Activated gamma-delta T cell treated with anti-CD3 and anti-CD28 coated beads, Interleukin-2, amount 50 U/mL, for 16 hours (primary cell): ENCODE data around the gene ALG3.
A peak's percentile ranks its signal among the peaks of the same experiment; 100 is the strongest.
"Not testable (repeated sequence)": the region's sequence is repeated elsewhere in the genome, so short reads cannot be mapped to it uniquely, and the experiment has no call there.

Experiments used
- DNase-seq: peaks from one replicate; pipeline ENCODE4 v3.0.0-alpha.2; 2020; ENCODE audit warnings: low read depth

The ALG3 gene

DNA sequence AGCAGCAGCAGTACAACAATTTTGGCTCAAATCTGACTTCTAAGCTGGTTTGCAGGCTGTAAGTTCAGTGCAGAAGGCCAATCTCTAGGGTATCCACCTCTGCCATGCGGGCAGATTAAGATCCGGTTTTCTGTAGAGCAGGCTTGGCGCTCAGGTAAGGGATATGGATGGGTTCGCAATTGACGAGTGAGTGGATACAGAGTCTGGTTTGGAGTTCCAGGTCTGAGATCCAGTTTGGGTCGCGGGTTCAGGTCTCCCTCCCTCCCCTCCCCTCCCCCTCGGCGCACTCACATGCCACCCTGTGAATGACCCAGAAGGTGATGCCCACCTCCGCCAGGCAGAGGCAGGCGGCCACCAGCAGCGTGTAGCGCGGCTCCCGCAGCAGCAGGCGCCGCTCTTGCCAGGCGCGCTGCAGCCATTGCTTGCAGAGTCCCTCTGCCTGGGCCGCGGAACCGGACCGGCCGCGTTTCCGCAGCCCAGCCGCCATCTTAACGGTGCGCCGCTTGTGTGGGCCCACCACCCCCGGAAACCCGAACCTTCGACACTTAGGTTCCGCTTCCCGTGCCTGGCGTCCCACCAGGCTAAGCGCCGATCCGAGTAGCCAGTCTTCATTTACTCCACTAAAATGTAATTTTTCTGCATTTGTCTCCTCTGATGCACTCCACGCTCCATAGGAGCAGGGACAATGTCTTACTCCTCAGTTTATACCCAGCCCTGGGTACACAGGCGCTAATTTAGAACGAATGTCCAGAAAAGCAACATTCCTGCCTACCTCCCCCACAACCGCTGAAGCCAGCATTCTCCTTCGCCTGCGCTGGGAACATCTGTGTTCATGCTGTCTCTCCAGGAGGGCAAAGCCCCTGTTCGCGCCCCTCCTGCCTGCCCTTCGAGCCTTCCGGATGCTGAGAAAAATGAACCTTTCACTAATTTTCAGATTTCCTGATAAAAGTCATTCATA, at the start of gene ALG3:
ALG3 (minus strand) TSS at position 509 of the 958 bp plus-strand sequence; CDS start at position 487, 22 bp downstream.
- DNase-seq: peak; percentile 84

DNA sequence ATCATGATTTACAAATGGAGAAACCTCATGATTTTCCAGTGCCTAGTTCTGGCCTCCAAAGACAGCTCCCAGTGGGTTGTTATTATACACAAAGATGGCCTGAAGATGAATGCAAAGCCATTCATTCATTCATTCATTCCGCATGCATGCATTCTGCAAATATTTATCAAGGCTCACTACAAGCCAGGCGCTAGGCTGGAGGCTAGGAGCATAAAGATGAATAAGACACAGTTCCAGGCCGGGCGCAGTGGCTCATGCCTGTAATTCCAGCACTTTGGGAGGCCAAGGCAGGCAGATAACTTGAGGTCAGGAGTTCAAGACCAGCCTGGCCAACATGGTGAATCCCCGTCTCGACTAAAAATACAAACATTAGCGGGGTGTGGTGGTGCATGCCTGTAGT, 47.9 kb upstream of the ALG3 start:
- DNase-seq: no peak

DNA sequence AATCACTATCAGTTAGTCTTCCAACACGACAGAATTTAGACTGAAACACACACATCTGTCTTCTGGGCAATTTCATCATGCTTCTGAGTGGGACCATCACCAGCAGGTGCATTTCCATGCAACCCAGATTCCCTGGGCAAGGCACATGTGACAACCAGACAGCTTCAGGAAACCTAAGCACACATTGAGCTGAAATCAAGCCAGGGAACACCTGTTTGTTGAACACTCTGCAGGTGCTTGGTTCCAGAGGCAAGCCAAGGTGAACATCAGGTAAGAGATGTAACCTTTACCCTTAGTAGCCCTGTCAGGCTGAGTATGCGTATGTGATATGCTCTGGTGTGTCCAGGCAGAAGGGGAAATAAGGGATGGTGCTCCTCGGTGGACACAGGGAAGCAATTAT, 47.0 kb upstream of the ALG3 start:
- DNase-seq: no peak

DNA sequence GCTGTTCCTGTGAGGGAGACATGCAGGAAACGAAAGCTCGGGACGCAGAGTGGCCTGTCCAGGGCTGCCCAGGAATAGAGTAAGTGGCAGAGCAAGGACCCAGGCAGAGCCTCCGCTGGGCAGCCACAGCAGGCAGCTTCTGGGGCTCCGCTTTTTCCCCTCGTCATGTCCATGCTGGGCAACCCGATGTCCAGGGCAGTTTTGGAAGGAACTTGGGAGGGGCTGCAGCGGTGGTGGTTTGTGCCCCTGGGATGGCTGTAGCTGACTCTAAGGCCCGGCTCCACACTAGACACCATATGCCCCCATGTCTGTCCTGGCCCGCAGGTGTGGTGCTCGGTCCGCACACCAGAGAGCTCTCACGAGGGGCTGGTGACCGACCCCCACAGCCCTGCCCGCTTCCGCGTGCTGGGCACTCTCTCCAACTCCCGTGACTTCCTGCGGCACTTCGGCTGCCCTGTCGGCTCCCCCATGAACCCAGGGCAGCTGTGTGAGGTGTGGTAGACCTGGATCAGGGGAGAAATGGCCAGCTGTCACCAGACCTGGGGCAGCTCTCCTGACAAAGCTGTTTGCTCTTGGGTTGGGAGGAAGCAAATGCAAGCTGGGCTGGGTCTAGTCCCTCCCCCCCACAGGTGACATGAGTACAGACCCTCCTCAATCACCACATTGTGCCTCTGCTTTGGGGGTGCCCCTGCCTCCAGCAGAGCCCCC, 43.1 kb upstream of the ALG3 start:
- no peak for DNase-seq

DNA sequence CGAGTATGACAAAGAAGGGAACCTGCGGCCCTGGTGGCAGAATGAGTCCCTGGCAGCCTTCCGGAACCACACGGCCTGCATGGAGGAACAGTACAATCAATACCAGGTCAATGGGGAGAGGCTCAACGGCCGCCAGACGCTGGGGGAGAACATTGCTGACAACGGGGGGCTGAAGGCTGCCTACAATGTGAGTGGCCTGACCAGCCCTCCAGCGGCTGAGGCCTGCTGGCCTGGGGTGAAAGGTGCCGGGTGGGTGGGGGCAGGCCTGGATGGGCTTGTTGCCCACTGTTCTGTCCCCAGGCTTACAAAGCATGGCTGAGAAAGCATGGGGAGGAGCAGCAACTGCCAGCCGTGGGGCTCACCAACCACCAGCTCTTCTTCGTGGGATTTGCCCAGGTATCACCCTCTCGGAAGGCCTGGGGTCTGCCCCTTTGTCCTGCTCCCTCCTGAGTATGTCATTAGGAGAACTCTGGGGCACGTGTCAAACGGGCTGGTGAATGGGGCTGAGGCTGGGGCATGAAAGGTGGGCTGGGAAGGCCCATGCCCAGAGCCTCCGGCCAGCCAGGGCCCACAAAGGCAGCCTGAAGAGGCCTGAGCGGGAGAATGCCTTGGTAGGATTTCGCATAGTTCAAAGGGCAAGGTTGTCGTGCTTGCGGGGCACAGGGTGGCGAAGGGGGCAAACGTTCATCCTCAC, 42.4 kb upstream of the ALG3 start:
- DNase-seq: no peak

DNA sequence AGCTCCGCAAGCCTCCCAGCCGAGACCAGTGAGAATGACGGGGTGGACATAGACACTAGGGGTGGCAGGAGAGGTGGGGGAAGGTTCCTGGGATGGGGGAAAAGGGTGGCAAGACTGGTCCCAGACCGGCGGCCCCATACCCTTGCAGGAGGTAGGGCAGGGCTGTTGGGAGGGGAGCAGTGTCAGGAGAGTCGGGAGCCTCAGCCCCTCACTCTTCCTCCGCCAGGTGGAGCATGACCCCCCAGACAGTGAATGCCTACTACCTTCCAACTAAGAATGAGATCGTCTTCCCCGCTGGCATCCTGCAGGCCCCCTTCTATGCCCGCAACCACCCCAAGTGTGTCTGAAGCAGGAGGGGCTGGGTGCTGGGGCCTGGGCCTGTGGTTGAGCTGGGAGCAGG, 41.6 kb upstream of the ALG3 start:
- DNase-seq: no peak

DNA sequence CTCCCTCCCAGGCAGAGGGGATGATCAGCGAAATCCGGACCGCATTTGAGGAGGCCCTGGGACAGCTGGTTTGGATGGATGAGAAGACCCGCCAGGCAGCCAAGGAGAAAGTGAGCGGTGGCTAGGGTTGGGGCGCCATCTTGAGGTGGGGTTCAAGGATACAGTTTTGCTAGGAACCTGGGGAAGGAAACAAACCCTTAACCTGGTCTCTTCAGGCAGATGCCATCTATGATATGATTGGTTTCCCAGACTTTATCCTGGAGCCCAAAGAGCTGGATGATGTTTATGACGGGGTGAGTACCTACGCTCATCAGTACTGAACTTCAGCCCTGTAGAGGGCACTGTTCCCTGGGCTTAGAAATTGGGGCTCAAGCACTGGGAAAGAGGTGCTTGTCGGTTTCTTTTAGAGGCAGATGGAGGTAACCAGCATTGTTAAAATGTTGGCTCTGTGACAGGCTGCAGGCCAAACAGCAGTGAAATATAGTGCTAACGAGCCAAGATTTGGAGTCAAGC, 40.7 kb upstream of the ALG3 start:
- DNase-seq: peak; percentile 43

DNA sequence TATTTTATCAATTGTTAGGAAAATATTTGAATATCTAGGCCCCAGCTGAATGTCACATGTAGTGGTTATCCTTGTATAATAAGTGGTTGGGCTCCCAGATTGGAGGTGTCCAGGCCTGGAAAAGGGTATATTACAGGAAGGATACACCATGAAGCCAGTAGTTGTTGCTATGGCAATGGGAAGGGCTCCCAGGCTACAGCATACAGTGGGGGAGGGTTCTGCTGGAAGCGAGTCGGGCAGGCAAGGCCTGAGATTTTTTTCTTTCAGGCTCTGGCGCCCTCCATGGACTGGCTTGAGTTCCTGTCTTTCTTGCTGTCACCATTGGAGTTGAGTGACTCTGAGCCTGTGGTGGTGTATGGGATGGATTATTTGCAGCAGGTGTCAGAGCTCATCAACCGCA, 35.9 kb upstream of the ALG3 start:
- no peak for DNase-seq

DNA sequence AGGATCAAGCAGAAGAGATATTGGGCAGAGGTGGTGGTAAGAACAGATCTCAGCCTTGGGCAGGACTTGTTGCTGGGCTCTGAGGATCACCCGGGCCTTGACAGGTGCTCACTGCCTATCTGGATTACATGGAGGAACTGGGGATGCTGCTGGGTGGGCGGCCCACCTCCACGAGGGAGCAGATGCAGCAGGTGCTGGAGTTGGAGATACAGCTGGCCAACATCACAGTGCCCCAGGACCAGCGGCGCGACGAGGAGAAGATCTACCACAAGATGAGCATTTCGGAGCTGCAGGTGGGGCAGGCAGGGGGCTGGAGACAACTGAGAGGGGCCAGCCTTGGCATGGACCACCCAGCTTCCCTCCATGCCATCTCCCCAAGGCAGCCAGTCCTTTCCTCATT, 34.9 kb upstream of the ALG3 start:
- DNase-seq: no peak

DNA sequence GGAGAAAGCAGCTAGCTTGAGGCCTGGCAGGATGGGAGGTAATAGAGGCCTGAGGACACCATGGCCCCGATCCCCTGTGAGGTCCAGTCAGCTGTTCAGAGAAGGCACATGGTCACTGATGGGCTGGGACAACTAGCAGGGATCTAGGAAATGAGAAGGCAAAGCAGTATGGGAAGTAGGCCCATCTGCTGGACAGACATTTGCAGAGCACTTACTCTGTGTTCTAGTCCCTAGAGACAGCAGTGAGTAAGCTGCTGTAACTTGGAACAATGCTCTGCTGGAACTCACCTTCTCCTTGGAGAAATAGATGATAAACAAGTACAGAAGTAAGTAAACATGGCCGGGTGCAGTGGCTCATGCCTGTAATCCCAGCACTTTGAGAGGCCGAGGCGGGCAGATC, 34.2 kb upstream of the ALG3 start:
- no peak for DNase-seq

DNA sequence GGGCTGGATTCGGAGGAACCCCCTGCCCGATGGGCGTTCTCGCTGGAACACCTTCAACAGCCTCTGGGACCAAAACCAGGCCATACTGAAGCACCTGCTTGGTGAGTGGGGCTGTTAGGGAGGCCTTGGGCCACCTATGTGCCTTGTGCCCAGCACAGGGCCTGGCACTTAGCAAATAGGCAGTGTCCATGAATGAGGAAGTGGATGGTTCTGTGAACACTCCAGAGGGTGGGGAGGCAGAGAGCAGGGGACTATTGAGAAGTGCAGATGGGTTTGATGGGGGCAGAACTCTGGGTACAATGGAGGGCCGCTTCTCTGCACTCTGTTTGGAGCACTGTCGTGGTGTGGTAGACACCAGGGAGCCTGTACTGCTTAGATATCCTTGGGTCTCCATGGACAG, 28.6 kb upstream of the ALG3 start:
- DNase-seq: no peak

DNA sequence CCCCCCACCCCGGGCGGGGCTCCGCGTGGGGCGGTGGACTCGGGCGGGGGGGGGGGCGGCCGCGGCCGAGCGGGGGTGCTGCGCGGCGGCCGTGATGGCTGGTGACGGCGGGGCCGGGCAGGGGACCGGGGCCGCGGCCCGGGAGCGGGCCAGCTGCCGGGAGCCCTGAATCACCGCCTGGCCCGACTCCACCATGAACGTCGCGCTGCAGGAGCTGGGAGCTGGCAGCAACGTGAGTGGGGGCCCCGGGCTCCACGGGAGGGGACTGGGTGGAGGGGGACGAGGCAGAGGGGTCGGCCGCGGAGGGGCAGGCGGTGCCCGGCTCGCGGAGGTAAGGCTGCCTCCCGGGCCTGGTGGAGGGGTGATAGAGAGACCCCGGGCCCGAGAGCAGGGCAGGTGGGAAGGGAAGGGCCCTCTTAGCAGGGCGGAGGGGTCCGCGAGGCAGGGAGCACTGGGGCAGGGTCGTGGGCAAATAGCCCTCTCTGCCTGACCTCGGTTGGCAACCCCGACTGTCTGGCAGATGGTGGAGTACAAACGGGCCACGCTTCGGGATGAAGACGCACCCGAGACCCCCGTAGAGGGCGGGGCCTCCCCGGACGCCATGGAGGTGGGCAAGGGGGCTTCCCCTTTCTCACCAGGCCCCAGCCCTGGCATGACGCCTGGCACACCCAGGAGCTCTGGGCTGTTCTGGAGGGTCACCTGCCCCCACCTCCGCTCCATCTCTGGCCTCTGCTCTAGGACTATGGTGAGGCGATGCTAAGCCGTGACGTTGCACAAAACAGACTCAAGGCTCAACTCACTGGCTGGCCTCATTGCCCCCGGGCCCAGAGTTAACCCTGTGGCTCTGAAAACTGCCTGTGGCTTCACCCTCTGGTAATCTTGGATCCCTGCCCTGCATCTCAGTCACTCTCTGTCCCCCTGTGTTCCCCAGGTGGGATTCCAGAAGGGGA, 27.5 kb upstream of the ALG3 start, which contains the start of gene ECE2:
ECE2 (plus strand) TSS at position 62 of the 950 bp plus-strand sequence; CDS start at position 194, 132 bp downstream.
- DNase-seq: no peak

DNA sequence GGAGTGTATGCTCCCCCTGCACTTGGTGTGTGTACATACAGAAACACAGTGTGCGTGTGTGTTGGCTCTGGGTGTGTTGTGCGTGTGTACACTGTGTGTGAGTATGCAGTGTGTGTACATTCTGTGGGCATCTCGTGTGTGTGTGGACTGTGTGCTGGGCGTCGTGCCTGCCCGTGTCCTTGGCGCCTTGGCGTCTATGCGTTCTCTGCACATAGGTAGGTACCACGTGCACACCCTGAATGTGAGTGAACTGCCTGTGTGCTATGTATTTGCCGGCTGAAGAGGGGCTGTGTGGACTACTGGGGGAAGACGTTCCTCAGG, 26.6 kb upstream of the ALG3 start:
- no peak for DNase-seq

DNA sequence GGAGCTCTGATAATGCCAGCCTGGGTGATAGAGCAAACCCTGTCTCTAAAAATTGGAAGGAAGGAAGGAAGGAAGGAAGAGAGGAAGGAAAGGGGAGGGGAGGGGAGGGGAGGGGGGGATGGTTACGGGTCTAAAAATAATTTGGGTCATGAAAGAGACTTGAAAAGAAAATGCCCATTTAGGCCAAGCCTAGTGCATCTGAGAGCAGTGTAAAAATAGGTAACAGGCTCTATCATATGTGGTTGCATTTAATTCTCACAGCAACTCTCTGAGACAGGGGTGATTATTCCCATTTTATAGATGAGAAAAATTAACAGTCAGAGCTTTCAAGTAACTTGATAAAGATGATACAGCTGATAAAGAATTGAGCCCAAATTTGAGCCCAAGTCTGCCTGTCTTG, 23.5 kb upstream of the ALG3 start:
- DNase-seq: no peak

DNA sequence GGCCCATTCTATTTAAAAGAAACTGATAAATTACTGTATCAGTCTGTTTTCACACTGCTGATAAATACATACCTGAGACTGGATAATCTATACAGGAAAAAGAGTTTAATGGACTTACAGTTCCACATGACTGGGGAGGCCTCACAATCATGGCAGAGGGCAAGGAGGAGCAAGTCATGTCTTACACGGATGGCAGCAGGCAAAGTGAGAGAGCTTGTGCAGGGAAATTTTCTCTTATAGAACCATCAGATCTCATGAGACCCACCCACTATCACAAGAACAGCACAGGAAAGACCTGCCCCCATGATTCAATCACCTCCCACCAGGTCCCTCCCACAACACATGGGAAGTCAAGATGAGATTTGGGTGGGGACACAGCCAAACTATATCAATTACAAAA, 18.5 kb upstream of the ALG3 start:
- DNase-seq: not testable (repeated sequence)

DNA sequence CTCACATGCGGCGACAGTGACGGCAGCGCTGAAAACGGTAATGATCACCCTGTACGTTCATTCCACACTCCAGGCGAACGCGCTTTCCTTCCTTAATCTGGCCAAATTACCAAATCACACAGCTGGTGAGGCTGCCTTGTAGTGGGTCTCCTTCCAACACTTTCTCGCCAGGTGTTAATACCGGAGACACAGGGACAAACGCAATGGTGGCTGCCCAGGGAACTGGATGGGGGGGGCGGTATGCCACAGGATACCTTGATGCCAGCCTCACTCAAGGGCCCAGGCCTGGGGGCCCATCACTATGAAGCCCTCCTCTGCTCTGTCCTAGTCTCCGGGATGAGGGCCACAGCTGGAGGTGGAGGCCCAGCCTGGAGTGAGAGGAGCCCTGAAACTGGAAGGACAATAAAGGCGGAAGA, 14.0 kb upstream of the ALG3 start:
- DNase-seq: no peak

DNA sequence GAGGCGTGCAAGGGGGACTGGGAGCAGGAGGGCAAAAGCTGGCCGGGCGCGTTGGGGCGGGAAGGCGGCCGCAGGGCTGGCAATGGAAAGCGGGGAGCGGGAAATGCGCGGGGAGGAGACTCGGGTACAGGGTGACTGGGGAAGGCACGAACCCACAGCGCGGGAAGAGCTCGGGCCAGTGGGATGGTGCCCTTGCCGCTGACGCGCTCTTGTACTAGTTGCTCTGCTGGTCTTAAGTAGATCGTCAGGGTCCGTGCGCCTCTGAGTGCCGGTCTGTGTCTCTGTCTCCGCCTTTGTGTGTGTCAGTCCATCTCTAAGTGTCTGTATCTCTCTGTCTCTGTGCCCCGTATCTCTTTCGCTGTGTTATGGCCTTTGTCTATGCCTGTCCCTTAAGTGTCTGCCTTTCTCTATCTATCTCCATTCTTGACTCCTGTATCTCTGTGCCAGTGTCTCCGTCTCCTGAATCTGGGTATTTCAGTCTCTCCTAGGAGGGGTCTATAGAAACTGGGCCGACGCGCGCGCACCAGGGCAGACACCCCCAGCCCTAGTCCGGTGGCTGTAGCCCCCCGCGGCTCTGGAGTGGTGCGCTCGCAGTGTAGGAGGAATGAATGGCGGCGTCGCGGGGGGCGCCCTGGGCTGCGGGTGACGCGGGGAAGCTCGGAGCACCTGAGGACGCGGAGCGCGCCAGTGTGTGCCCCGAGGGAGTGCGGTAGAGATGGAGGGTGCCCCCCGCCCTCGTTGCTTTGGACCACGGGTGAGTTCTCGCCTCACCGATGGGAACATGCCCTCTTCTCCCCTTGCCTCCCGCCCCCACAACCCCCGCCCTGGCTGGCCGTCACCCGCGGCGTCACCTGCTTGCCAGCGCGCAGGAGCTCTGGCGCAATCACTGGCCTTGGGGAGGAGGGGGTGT, 13.3 kb upstream of the ALG3 start:
- DNase-seq: no peak

DNA sequence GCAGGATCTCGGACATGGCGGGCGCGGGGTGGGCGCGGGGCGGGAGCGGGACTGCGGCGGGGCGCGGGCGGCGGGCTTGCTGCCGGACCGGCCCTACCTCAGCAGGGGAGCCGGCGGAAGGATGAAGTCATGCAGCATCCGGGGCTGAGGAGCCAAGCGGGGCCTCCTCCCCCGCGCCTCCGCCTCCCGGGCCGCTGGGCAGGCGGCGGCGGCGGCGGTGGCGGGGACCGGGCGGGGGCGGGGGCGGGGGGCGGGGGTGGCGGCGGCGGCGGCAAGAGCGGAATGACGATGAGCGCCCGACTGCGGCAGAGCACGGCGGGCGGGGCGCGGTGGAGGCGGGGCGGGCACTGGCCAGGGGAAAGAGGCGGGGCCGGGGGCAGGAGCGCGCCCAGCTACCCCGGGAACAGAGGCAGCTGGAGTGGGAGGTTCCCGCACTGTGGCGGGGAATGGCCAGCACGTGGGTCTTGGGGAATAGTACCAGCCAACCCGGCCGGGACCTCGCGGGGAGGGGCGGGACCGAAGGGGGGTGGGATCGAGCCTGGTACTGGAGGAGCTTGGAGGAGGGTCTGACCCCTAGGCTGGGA, 12.6 kb upstream of the ALG3 start, which contains the start of gene CAMK2N2:
CAMK2N2 (minus strand) TSS at position 284 of the 584 bp plus-strand sequence; CDS start at position 16, 268 bp downstream.
- peak; percentile 36 for DNase-seq

DNA sequence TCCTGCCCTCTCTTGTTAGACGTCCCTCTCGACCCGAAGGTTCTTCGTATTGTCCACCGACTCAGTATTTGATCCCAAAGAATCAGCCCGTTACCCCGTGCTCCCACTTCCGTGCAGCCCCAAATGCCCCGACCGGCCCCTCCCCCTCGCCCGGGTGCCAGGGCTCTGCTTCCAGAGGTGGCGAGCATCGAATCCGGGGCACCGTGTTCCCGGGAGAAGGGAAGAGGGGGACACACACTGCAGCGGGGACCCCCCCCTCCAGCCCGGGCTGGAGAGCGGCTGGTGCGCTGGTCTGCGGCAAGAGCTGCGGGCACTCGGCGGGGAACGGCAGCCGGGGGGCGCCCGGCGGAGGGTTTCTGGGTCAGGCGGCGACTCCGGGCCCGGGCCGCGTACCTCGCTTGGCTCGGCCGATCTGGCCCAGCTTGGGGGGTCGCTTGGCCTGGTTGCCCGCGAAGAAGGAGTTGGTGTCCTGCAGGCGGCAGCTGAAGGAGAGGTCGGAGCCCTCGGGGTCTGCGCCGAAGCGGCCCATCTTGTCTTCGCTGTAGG, 12.0 kb upstream of the ALG3 start:
- no peak for DNase-seq
